Gastroesophageal sphincter (tissue), 4 donors: ENCODE results near the gene PTPN14. TPM values are rescaled to one million over a fixed set of nuclear protein-coding genes. Genes with fewer than 3 reads are reported as not detected.

ENCODE experiments used
- ATAC-seq: fragments of 150-250 bp; one replicate; pipeline ENCODE4 v1.9.1; 2016; ENCODE audit warnings: mild to moderate bottlenecking, moderate library complexity
- H3K27ac ChIP-seq, 4 donors: fragments of 200-600 bp; sonication (generic) in 3 of 4; 1 replicate in 3 of 4; 2 replicates in 1 of 4; pipeline ENCODE4 v1.5.1; 2016 to 2019
- H3K27me3 ChIP-seq: fragments of 200-600 bp; sonication (generic); one replicate; pipeline ENCODE4 v1.5.1; 2019
- H3K36me3 ChIP-seq, 2 donors: fragments of 200-600 bp; sonication (generic); one replicate each; pipeline ENCODE4 v1.5.1; 2019; ENCODE audit warnings: control low read depth in 1 of 2
- H3K4me1 ChIP-seq, 3 donors: fragments of 200-600 bp; sonication (generic); 1 replicate in 2 of 3; 2 replicates in 1 of 3; pipeline ENCODE4 v1.5.1; 2016 to 2019; ENCODE audit warnings: control low read depth in 2 of 3
- H3K4me3 ChIP-seq, 2 donors: fragments of 200-600 bp; sonication (generic); one replicate each; pipeline ENCODE4 v1.5.1; 2019; ENCODE audit warnings: mild to moderate bottlenecking in 1 of 2, moderate library complexity in 1 of 2
- H3K9me3 ChIP-seq, 3 donors: fragments of 200-600 bp; sonication (generic); one replicate each; pipeline ENCODE4 v1.5.1; 2017 to 2019; ENCODE audit warnings: control low read depth in 2 of 3
- EP300 ChIP-seq: sonication (generic); formaldehyde crosslinking; IDR thresholded peaks from one replicate; pipeline ENCODE4 v1.6.1; 2017; ENCODE audit warnings: antibody characterized with exemption, mild to moderate bottlenecking
- POLR2A ChIP-seq, 2 donors: fragments of 450-650 bp; IDR thresholded peaks; one replicate each; pipeline ENCODE4 v1.6.1; 2017; ENCODE audit warnings: antibody characterized with exemption in 2 of 2, mild to moderate bottlenecking in 2 of 2, moderate library complexity in 1 of 2
- POLR2AphosphoS5 ChIP-seq: sonication (generic); formaldehyde crosslinking; IDR thresholded peaks from one replicate; pipeline ENCODE4 v1.6.1; 2017; ENCODE audit warnings: antibody characterized with exemption
- WGBS, 2 donors: methylation state at CpG; one replicate each; pipeline ENCODE4 v1.1.5; 2018; ENCODE audit warnings: low coverage in 1 of 2; 5-methylcytosine and 5-hydroxymethylcytosine counted together
- total RNA-seq, 4 donors: library from RNA; depleted of rRNA; stranded (reverse); fragments of >200 nt; gene quantifications; one replicate each; pipeline ENCODE4 v1.1.0, GENCODE V29; 2016
- TF ChIP-seq, protein P1 (sequence below), 4 experiments: fragments of 200-600 bp in 2 of 4; fragments of 450-650 bp in 2 of 4; sonication (generic) in 1 of 4; IDR thresholded peaks; one replicate each; pipeline ENCODE4 v1.5.1; 2017 to 2019; ENCODE audit warnings: antibody characterized with exemption in 4 of 4, mild to moderate bottlenecking in 2 of 4, moderate library complexity in 2 of 4

PTPN14 gene
- total RNA-seq, 4 donors from 2014 or later, result 38.9 to 96.8 (median 75.4) TPM

DNA sequence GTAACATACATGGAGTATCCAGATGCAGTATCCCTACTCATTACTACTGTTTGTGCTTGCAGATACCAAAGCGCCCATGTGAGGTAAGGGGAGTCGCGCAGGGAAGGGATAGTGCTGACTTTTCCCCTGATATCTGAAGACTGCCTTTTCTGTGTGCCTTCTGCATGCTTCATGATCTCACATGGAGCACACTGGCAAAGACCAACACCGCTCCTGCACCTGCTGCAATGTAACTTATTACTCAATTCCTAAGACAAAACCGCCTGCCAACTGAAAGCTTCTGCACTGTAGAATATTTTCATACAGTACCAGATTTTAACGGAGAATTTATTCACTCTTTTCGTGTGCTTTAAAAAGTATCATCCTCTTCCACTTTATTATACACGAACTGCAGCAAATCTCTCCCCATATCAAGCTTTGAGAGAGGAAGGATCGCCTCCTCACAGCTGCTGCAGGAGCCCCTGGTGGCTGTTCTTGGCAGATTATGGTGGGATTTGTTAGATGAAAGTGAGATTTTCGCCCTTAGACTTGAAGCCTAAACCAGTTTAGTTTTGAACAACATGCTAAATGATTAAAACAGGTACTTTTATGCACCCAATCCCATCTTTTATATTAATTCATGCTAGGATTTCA lies 99.1 kb downstream of the PTPN14 start:
- 68 to 86% methylated on average over 7 to 10 of the region's 10 CpGs for WGBS, 2 donors
- TF ChIP-seq POLR2AphosphoS5 (no peak), EP300 (no peak), POLR2A (IDR thresholded peaks at IDR 0.05) (no peak)
- TF ChIP-seq, protein P1, sequence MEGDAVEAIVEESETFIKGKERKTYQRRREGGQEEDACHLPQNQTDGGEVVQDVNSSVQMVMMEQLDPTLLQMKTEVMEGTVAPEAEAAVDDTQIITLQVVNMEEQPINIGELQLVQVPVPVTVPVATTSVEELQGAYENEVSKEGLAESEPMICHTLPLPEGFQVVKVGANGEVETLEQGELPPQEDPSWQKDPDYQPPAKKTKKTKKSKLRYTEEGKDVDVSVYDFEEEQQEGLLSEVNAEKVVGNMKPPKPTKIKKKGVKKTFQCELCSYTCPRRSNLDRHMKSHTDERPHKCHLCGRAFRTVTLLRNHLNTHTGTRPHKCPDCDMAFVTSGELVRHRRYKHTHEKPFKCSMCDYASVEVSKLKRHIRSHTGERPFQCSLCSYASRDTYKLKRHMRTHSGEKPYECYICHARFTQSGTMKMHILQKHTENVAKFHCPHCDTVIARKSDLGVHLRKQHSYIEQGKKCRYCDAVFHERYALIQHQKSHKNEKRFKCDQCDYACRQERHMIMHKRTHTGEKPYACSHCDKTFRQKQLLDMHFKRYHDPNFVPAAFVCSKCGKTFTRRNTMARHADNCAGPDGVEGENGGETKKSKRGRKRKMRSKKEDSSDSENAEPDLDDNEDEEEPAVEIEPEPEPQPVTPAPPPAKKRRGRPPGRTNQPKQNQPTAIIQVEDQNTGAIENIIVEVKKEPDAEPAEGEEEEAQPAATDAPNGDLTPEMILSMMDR (IDR thresholded peaks at IDR 0.05), result no peak
- Histone ChIP-seq H3K4me3 (no peak overlapping the region), H3K27me3 (no peaks in the 10 kb centered on the region), H3K36me3 (peaks cover 0 to 10% of the 10 kb centered on the region in 2 donors), H3K27ac (no peak overlapping the region), H3K9me3 (no peaks in the 10 kb centered on the region), H3K4me1 (peaks cover 0 to 39% (median 6%) of the 10 kb centered on the region in 3 donors)
- ATAC-seq, result no peak

GRCh38 chr1:214451596-214451995 lies 99.8 kb downstream of the PTPN14 start:
- Histone ChIP-seq H3K4me3 (no peak overlapping the region), H3K9me3 (no peaks in the 10 kb centered on the region), H3K4me1 (peaks cover 0 to 45% (median 10%) of the 10 kb centered on the region in 3 donors), H3K27me3 (no peaks in the 10 kb centered on the region), H3K27ac (no peak overlapping the region), H3K36me3 (peaks cover 0 to 10% of the 10 kb centered on the region in 2 donors)
- ATAC-seq, result no peak
- no peak for TF ChIP-seq POLR2AphosphoS5
- TF ChIP-seq POLR2A (IDR thresholded peaks at IDR 0.05), result no peak
- no peak for TF ChIP-seq EP300
- TF ChIP-seq, protein P1 (IDR thresholded peaks at IDR 0.05), result no peak
- WGBS, 2 donors, result 61 to 70% methylated on average over 3 to 4 of the region's 4 CpGs

GRCh38 chr1:214449371-214449770 lies 102.0 kb downstream of the PTPN14 start:
- WGBS, 2 donors, result 64 to 74% methylated on average over 3 of the region's 3 CpGs
- H3K27ac ChIP-seq, result no peak overlapping the region
- no peak overlapping the region for H3K4me3 ChIP-seq
- ATAC-seq, result no peak
- H3K9me3 ChIP-seq, result no peaks in the 10 kb centered on the region
- H3K4me1 ChIP-seq, result peaks cover 9 to 56% (median 16%) of the 10 kb centered on the region in 3 donors
- H3K36me3 ChIP-seq, result peaks cover 0 to 10% of the 10 kb centered on the region in 2 donors
- TF ChIP-seq EP300, result no peak
- TF ChIP-seq POLR2A (IDR thresholded peaks at IDR 0.05), result no peak
- TF ChIP-seq, protein P1 (IDR thresholded peaks at IDR 0.05), result no peak
- TF ChIP-seq POLR2AphosphoS5, result no peak
- no peaks in the 10 kb centered on the region for H3K27me3 ChIP-seq

DNA sequence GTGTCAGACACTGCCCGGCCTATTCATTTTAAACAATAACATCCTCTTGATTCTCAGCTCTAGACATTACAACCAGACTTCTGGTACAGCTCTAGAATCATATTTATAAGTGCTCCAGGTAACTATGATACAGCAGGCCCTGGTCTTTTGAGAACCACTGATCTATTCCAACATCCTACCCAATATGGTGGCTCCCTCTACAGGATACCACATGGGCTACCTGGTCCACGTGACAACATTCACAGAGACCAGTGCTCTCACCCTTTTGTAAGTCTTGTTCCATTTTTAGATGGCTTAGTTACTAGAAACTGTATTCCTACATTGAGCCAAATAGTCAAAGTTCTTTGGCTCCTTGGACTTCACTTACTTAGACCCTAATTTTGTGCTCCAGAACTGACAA lies 102.9 kb downstream of the PTPN14 start:
- H3K36me3 ChIP-seq, result peaks cover 0 to 10% of the 10 kb centered on the region in 2 donors
- no peak overlapping the region for H3K4me3 ChIP-seq
- no peak overlapping the region for H3K27ac ChIP-seq
- peaks cover 9 to 56% (median 16%) of the 10 kb centered on the region in 3 donors for H3K4me1 ChIP-seq
- TF ChIP-seq POLR2AphosphoS5, result no peak
- TF ChIP-seq EP300, result no peak
- TF ChIP-seq POLR2A (IDR thresholded peaks at IDR 0.05), result no peak
- TF ChIP-seq, protein P1 (IDR thresholded peaks at IDR 0.05), result no peak
- 89 to 92% methylated on average over 1 to 2 of the region's 2 CpGs for WGBS, 2 donors
- no peak for ATAC-seq
- no peaks in the 10 kb centered on the region for H3K9me3 ChIP-seq
- H3K27me3 ChIP-seq, result no peaks in the 10 kb centered on the region

DNA sequence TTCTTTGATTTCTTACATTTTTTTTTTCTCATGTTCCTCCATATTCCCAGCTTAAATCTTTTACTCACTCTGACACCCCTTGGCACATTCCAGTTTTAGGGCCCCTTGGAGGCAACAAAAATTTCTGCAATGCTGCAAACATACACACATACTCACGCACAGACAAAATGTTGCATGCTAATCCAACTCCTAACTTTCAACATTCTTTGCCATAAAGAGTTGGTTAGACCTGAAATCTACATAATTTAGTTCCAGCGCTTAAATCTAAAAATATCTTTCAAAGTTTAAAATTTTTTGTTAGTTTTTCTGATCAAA lies 103.9 kb downstream of the PTPN14 start:
- Histone ChIP-seq H3K27ac (no peak overlapping the region), H3K27me3 (no peaks in the 10 kb centered on the region)

More for the DNA sequence above, 103.9 kb downstream of the PTPN14 start:
- H3K36me3 ChIP-seq, result peaks cover 0 to 10% of the 10 kb centered on the region in 2 donors
- ATAC-seq, result no peak
- TF ChIP-seq POLR2A (IDR thresholded peaks at IDR 0.05), result no peak
- TF ChIP-seq EP300, result no peak
- no peak for TF ChIP-seq POLR2AphosphoS5
- TF ChIP-seq, protein P1 (IDR thresholded peaks at IDR 0.05), result no peak
- no peaks in the 10 kb centered on the region for H3K9me3 ChIP-seq
- H3K4me3 ChIP-seq, result no peak overlapping the region
- H3K4me1 ChIP-seq, result peaks cover 9 to 49% (median 16%) of the 10 kb centered on the region in 3 donors
- WGBS, 2 donors, result 88 to 94% methylated on average over 2 of the region's 2 CpGs
